Motor neuron (in vitro differentiated cells): ENCODE data around the gene SNX14. TPM values are rescaled to one million over a fixed set of nuclear protein-coding genes. Genes with fewer than 3 reads are reported as not detected.

Experiments
- ATAC-seq, 8 experiments: fragments of 200-7000 bp; cut with Tn5 transposase; replicated peaks in 6 of 8; 2 replicates each; pipeline ENCODE4 v1.8.0; 2021; ENCODE audit warnings: mild to moderate bottlenecking in 8 of 8, moderate library complexity in 8 of 8
- H3K27ac ChIP-seq, 2 donors: fragments of 250-450 bp; sonication (Bioruptor Pico); 2 replicates each; pipeline ENCODE4 v1.9.0; 2021; ENCODE audit warnings: antibody characterized with exemption in 2 of 2, mild to moderate bottlenecking in 2 of 2, moderate library complexity in 1 of 2
- H3K4me1 ChIP-seq, 2 donors: fragments of 250-450 bp; sonication (Bioruptor Pico); replicated peaks in 1 of 2; 2 replicates each; pipeline ENCODE4 v1.6.1; 2021; ENCODE audit warnings: antibody characterized with exemption in 2 of 2, mild to moderate bottlenecking in 2 of 2, moderate library complexity in 1 of 2
- H3K4me3 ChIP-seq, 5 donors: fragments of 250-450 bp; sonication (Bioruptor Pico); 2 replicates each; pipeline ENCODE4 v1.9.0; 2021; ENCODE audit warnings: antibody characterized with exemption in 5 of 5, mild to moderate bottlenecking in 5 of 5, moderate library complexity in 4 of 5
- WGBS, 10 experiments: fragments of 450-650 bp; shearing (Covaris generic); methylation state at CpG; one replicate each; pipeline ENCODE4 v1.0.0; 2022; 5-methylcytosine and 5-hydroxymethylcytosine counted together
- in situ Hi-C, 9 experiments: fragments of 400-800 bp; cut with MboI; loops; one replicate each; pipeline ENCODE4 v1.15.0; 2021; ENCODE audit warnings: low sequenced_read_pairs in 9 of 9, low pct_unique_long_range_greater_than_20kb in 2 of 9; ENCODE audit not compliant: unreplicated experiment in 9 of 9
- total RNA-seq, 8 experiments: library from RNA; unstranded; fragments of 300-600 nt; gene quantifications; 2 replicates each; pipeline versions ENCODE4 v1.2.3 to v1.2.4, GENCODE V29; 2022

The SNX14 gene
- total RNA-seq, 8 experiments from 2014 or later: 48.3 to 101 (median 65.1) TPM

GRCh38 chr6:85483846-85484245 is 109.8 kb downstream of the SNX14 start:
- in situ Hi-C loops: loop anchor here in 4 of 9 experiments (10.0 to 25.0 kb wide), 2 partner anchors 122 to 129 kb away; no protein-coding TSS in a partner anchor
- WGBS, 10 experiments: 40 to 92% (median 69%) methylated on average over 1 to 4 of the region's 4 CpGs; no CpG with 5 or more reads in 5 of the 10 experiments
- ATAC-seq: no peak
- Histone ChIP-seq H3K27ac (no peak overlapping the region), H3K4me3 (no peak overlapping the region), H3K4me1 (no peaks in the 10 kb centered on the region)

GRCh38 chr6:85482905-85483700 is 110.6 kb downstream of the SNX14 start:
- 0 to 100% (median 31%) methylated on average over 1 to 9 of the region's 10 CpGs; no CpG with 5 or more reads in 2 of the 10 experiments for WGBS, 10 experiments
- Histone ChIP-seq H3K4me3 (no peak overlapping the region), H3K4me1 (no peaks in the 10 kb centered on the region), H3K27ac (no peak overlapping the region)
- in situ Hi-C loops: loop anchor here in 4 of 9 experiments (10.0 to 25.0 kb wide), 2 partner anchors 121 to 128 kb away; no protein-coding TSS in a partner anchor
- ATAC-seq: peak in 7 of 8 experiments; percentile 47 to 97 (median 79)

GRCh38 chr6:85482206-85482904 is 111.3 kb downstream of the SNX14 start:
- Histone ChIP-seq H3K4me3 (no peak overlapping the region), H3K27ac (no peak overlapping the region), H3K4me1 (no peaks in the 10 kb centered on the region)
- 7 to 100% (median 86%) methylated on average over 1 to 8 of the region's 8 CpGs for WGBS, 10 experiments
- in situ Hi-C loops: loop anchor here in 4 of 9 experiments (10.0 to 25.0 kb wide), 2 partner anchors 120 to 128 kb away; no protein-coding TSS in a partner anchor
- ATAC-seq: peak in 3 of 8 experiments; percentile 51 to 68 (median 53)

GRCh38 chr6:85479208-85479607 is 114.5 kb downstream of the SNX14 start:
- WGBS, 10 experiments: 67 to 100% (median 90%) methylated on average over 1 of the region's 1 CpG; no CpG with 5 or more reads in 2 of the 10 experiments
- Histone ChIP-seq H3K4me3 (no peak overlapping the region), H3K4me1 (no peaks in the 10 kb centered on the region), H3K27ac (no peak overlapping the region)
- no peak for ATAC-seq
- in situ Hi-C loops: loop anchor here in 2 of 9 experiments (25.0 kb wide), 1 partner anchor 117 kb away; no protein-coding TSS in a partner anchor

GRCh38 chr6:85476532-85476931 is 117.1 kb downstream of the SNX14 start:
- 81 to 93% methylated on average over 3 to 4 of the region's 4 CpGs; no CpG with 5 or more reads in 8 of the 10 experiments for WGBS, 10 experiments
- in situ Hi-C loops: loop anchor here in 2 of 9 experiments (25.0 kb wide), 1 partner anchor 114 kb away; no protein-coding TSS in a partner anchor
- H3K4me3 ChIP-seq: no peak overlapping the region
- no peak for ATAC-seq
- no peaks in the 10 kb centered on the region for H3K4me1 ChIP-seq
- H3K27ac ChIP-seq: no peak overlapping the region

GRCh38 chr6:85473748-85474147 is 119.9 kb downstream of the SNX14 start:
- Histone ChIP-seq H3K4me3 (no peak overlapping the region), H3K27ac (no peak overlapping the region), H3K4me1 (no peaks in the 10 kb centered on the region)
- in situ Hi-C loops: no loop called here
- ATAC-seq: no peak
- 67 to 100% (median 90%) methylated on average over 1 of the region's 1 CpG; no CpG with 5 or more reads in 4 of the 10 experiments for WGBS, 10 experiments

GRCh38 chr6:85472744-85473143 is 120.9 kb downstream of the SNX14 start:
- H3K4me1 ChIP-seq: no peaks in the 10 kb centered on the region
- 50 to 86% (median 67%) methylated on average over 1 of the region's 1 CpG; no CpG with 5 or more reads in 5 of the 10 experiments for WGBS, 10 experiments
- peak in 1 of 8 experiments; percentile 23 for ATAC-seq
- in situ Hi-C loops: no loop called here
- no peak overlapping the region for H3K27ac ChIP-seq
- H3K4me3 ChIP-seq: no peak overlapping the region

GRCh38 chr6:85470023-85470410 is 123.6 kb downstream of the SNX14 start:
- WGBS, 10 experiments: 17 to 100% (median 51%) methylated on average over 1 to 2 of the region's 2 CpGs; no CpG with 5 or more reads in 5 of the 10 experiments
- Histone ChIP-seq H3K27ac (no peak overlapping the region), H3K4me3 (no peak overlapping the region), H3K4me1 (no peaks in the 10 kb centered on the region)
- peak in 2 of 8 experiments; percentile 17 to 41 for ATAC-seq
- in situ Hi-C loops: no loop called here

GRCh38 chr6:85469276-85470022 is 124.2 kb downstream of the SNX14 start:
- Histone ChIP-seq H3K27ac (no peak overlapping the region), H3K4me1 (no peaks in the 10 kb centered on the region), H3K4me3 (no peak overlapping the region)
- in situ Hi-C loops: no loop called here
- 0 to 83% (median 40%) methylated on average over 1 to 2 of the region's 2 CpGs; no CpG with 5 or more reads in 3 of the 10 experiments for WGBS, 10 experiments
- peak in 3 of 8 experiments; percentile 36 to 87 (median 71) for ATAC-seq

GRCh38 chr6:85468326-85468725 is 125.3 kb downstream of the SNX14 start:
- Histone ChIP-seq H3K4me1 (no peaks in the 10 kb centered on the region), H3K4me3 (no peak overlapping the region), H3K27ac (no peak overlapping the region)
- ATAC-seq: peak in 1 of 8 experiments; percentile 24
- in situ Hi-C loops: no loop called here

GRCh38 chr6:85465762-85466161 is 127.9 kb downstream of the SNX14 start:
- peak in 2 of 8 experiments; percentile 6 to 7 for ATAC-seq
- Histone ChIP-seq H3K27ac (no peak overlapping the region), H3K4me3 (no peak overlapping the region), H3K4me1 (no peaks in the 10 kb centered on the region)
- in situ Hi-C loops: no loop called here
- WGBS, 10 experiments: 33 to 94% (median 45%) methylated on average over 1 to 2 of the region's 2 CpGs; no CpG with 5 or more reads in 2 of the 10 experiments

- no peak overlapping the region for H3K4me3 ChIP-seq
- no peak overlapping the region for H3K27ac ChIP-seq
- in situ Hi-C loops: no loop called here
- 3 to 80% (median 64%) methylated on average over 1 to 4 of the region's 4 CpGs; no CpG with 5 or more reads in 4 of the 10 experiments for WGBS, 10 experiments
- no peaks in the 10 kb centered on the region for H3K4me1 ChIP-seq
- ATAC-seq: peak in 2 of 8 experiments; percentile 11 to 12
These were observed 128.9 kb downstream of the SNX14 start for GRCh38 chr6:85464722-85465150.
